GM19043 (cell line): Measurements from ENCODE around the gene PDE2A.

Experiments used
- ATAC-seq: cut with Tn5 transposase; IDR thresholded peaks from one replicate; pipeline ENCODE4 v1.9.1; 2021; ENCODE audit warnings: low read depth; ENCODE audit not compliant: unreplicated experiment

Gene PDE2A

GRCh38 chr11:72685560-72686480, 11.6 kb upstream of the PDE2A start:
- no peak for ATAC-seq

- no peak for ATAC-seq
Measured at GRCh38 chr11:72684236-72684912, 10.2 kb upstream of the PDE2A start.

GRCh38 chr11:72683782-72684200, 9.6 kb upstream of the PDE2A start:
- ATAC-seq = no peak

GRCh38 chr11:72682858-72683243, 8.6 kb upstream of the PDE2A start:
- no peak for ATAC-seq

- ATAC-seq = no peak
Measured at GRCh38 chr11:72682238-72682857, 8.1 kb upstream of the PDE2A start.

GRCh38 chr11:72681226-72682153, 7.3 kb upstream of the PDE2A start:
- no peak for ATAC-seq

GRCh38 chr11:72680624-72681158, 6.5 kb upstream of the PDE2A start:
- ATAC-seq = no peak

- ATAC-seq = no peak
Measured at GRCh38 chr11:72679869-72680268, 5.6 kb upstream of the PDE2A start.

- no peak for ATAC-seq
Measured at GRCh38 chr11:72678524-72678923, 4.3 kb upstream of the PDE2A start.

- no peak for ATAC-seq
Measured at GRCh38 chr11:72676861-72677341, 2.7 kb upstream of the PDE2A start.

- ATAC-seq = no peak
Measured at GRCh38 chr11:72675221-72675620, 999 bp upstream of the PDE2A start.

- no peak for ATAC-seq
Measured at GRCh38 chr11:72673284-72673942, 809 bp downstream of the PDE2A start.

GRCh38 chr11:72672597-72673238, 1.5 kb downstream of the PDE2A start:
- no peak for ATAC-seq

- ATAC-seq = no peak
Measured at GRCh38 chr11:72671152-72672099, 2.8 kb downstream of the PDE2A start.

- ATAC-seq = no peak
Measured at GRCh38 chr11:72670041-72670440, 4.2 kb downstream of the PDE2A start.

GRCh38 chr11:72669527-72669926, 4.7 kb downstream of the PDE2A start:
- no peak for ATAC-seq

- no peak for ATAC-seq
Measured at GRCh38 chr11:72668629-72669347, 5.4 kb downstream of the PDE2A start.
